DMS53 (cell line): ENCODE results near the gene TP53RK.
A peak's percentile ranks its signal among the peaks of the same experiment; 100 is the strongest.

Experiments
- DNase-seq: peaks from one replicate; lab custom pipeline; 2025; lab: John Stamatoyannopoulos, UW

TP53RK gene

GRCh38 chr20:46660487-46660886 lies 28.8 kb downstream of the TP53RK start:
- DNase-seq, result no peak

GRCh38 chr20:46657618-46658017 lies 31.6 kb downstream of the TP53RK start:
- DNase-seq, result no peak

- no peak for DNase-seq
Measured at GRCh38 chr20:46657137-46657536, 32.1 kb downstream of the TP53RK start.

GRCh38 chr20:46652699-46653098 lies 36.5 kb downstream of the TP53RK start:
- no peak for DNase-seq

- DNase-seq, result peak; percentile 40
Measured at GRCh38 chr20:46651091-46651962, 37.9 kb downstream of the TP53RK start, which contains the start of gene SLC13A3. TSS of gene SLC13A3 (minus strand) at chr20:46651459. CDS start at chr20:46651421, 38 bp downstream.

GRCh38 chr20:46650575-46651090 lies 38.6 kb downstream of the TP53RK start:
- no peak for DNase-seq

GRCh38 chr20:46649965-46650542 lies 39.2 kb downstream of the TP53RK start:
- no peak for DNase-seq

- no peak for DNase-seq
Measured at GRCh38 chr20:46649650-46649949, 39.6 kb downstream of the TP53RK start.

GRCh38 chr20:46648903-46649649 lies 40.2 kb downstream of the TP53RK start:
- DNase-seq, result peak; percentile 67

GRCh38 chr20:46647469-46647868 lies 41.8 kb downstream of the TP53RK start:
- no peak for DNase-seq

- DNase-seq, result no peak
Measured at GRCh38 chr20:46646659-46647380, 42.4 kb downstream of the TP53RK start.

GRCh38 chr20:46646122-46646521 lies 43.1 kb downstream of the TP53RK start:
- DNase-seq, result no peak

- no peak for DNase-seq
Measured at GRCh38 chr20:46644733-46645132, 44.5 kb downstream of the TP53RK start.

- no peak for DNase-seq
Measured at GRCh38 chr20:46644160-46644559, 45.1 kb downstream of the TP53RK start.

GRCh38 chr20:46642969-46643343 lies 46.3 kb downstream of the TP53RK start:
- DNase-seq, result no peak

- DNase-seq, result peak; percentile 27
Measured at GRCh38 chr20:46642265-46642968, 46.8 kb downstream of the TP53RK start.

- DNase-seq, result no peak
Measured at GRCh38 chr20:46641424-46641823, 47.8 kb downstream of the TP53RK start.

GRCh38 chr20:46640536-46641311 lies 48.5 kb downstream of the TP53RK start:
- DNase-seq, result peak; percentile 97

GRCh38 chr20:46640044-46640443 lies 49.2 kb downstream of the TP53RK start:
- DNase-seq, result peak; percentile 63

- DNase-seq, result peak; percentile 31
Measured at GRCh38 chr20:46639587-46639986, 49.7 kb downstream of the TP53RK start.

- no peak for DNase-seq
Measured at GRCh38 chr20:46638898-46639274, 50.4 kb downstream of the TP53RK start.
